Germinal center (tissue), 1 donor: ENCODE results near the gene TM2D1.
"Not testable (repeated sequence)": the region's sequence is repeated elsewhere in the genome, so short reads cannot be mapped to it uniquely, and the experiment has no call there.

Source experiments
- DNase-seq: peaks from one replicate; pipeline ENCODE4 v3.0.0; 2012; ENCODE audit warnings: mixed read lengths, low spot score

TM2D1 gene

GRCh38 chr1:61724813-61725694, at the start of gene TM2D1:
Gene TM2D1 (minus strand): TSS chr1:61725141. CDS start chr1:61725120, 21 bp downstream.
- peak; percentile 88 for DNase-seq

- DNase-seq, result no peak
These were observed 45.2 kb upstream of the TM2D1 start for GRCh38 chr1:61770131-61770530.

- DNase-seq, result no peak
These were observed 33.0 kb upstream of the TM2D1 start for GRCh38 chr1:61757950-61758349.

- no peak for DNase-seq
These were observed 31.8 kb upstream of the TM2D1 start for GRCh38 chr1:61756773-61757172.

- DNase-seq, result no peak
These were observed 29.6 kb upstream of the TM2D1 start for GRCh38 chr1:61754545-61754944.

- no peak for DNase-seq
These were observed 29.1 kb upstream of the TM2D1 start for GRCh38 chr1:61753998-61754508.

- DNase-seq, result no peak
These were observed 28.0 kb upstream of the TM2D1 start for GRCh38 chr1:61752921-61753389.

- DNase-seq, result no peak
These were observed 24.6 kb upstream of the TM2D1 start for GRCh38 chr1:61749574-61749973.

GRCh38 chr1:61748566-61748965, 23.6 kb upstream of the TM2D1 start:
- DNase-seq, result no peak

- DNase-seq, result no peak
These were observed 21.9 kb upstream of the TM2D1 start for GRCh38 chr1:61746813-61747212.

GRCh38 chr1:61743716-61744580, 19.0 kb upstream of the TM2D1 start:
- DNase-seq, result no peak

GRCh38 chr1:61743431-61743705, 18.4 kb upstream of the TM2D1 start:
- DNase-seq, result no peak

- DNase-seq, result peak; percentile 42
These were observed 17.9 kb upstream of the TM2D1 start for GRCh38 chr1:61742620-61743430.

GRCh38 chr1:61741711-61742619, 17.0 kb upstream of the TM2D1 start, which contains the start of gene PATJ:
Gene PATJ (plus strand): TSS chr1:61742480. CDS start chr1:61762893, 20,413 bp downstream.
- peak; percentile 78 for DNase-seq

- no peak for DNase-seq
These were observed 16.1 kb upstream of the TM2D1 start for GRCh38 chr1:61740751-61741700.

- DNase-seq, result no peak
These were observed 7.8 kb upstream of the TM2D1 start for GRCh38 chr1:61732726-61733125.

GRCh38 chr1:61730679-61731078, 5.7 kb upstream of the TM2D1 start:
- DNase-seq, result not testable (repeated sequence)

- DNase-seq, result no peak
These were observed 2.6 kb upstream of the TM2D1 start for GRCh38 chr1:61727544-61727943.

- DNase-seq, result no peak
These were observed 482 bp downstream of the TM2D1 start for GRCh38 chr1:61724506-61724812.
